ENCODE measurements around the gene CLDN20. TPM values are rescaled to one million over a fixed set of nuclear protein-coding genes. Genes with fewer than 3 reads are reported as not detected.
"Not testable (repeated sequence)": the region's sequence is repeated elsewhere in the genome, so short reads cannot be mapped to it uniquely, and the experiment has no call there.

The CLDN20 gene
- not detected in 2 replicates for polyA plus RNA-seq (2011; rRNA removed)
- not detected in 2 replicates for polyA minus RNA-seq (2011; rRNA and poly(A)+ RNA removed)

GRCh38 chr6:155263373-155264063, at the start of gene CLDN20:
Gene CLDN20, plus strand, starts transcription at chr6:155264013. Its CDS starts 11,707 bp downstream, at chr6:155275720.
- no peak for TF ChIP-seq CTCF (IDR thresholded peaks at IDR 0.05; ENCODE audit: insufficient read depth, low read depth, low read length)
- no peaks in the 10 kb centered on the region for H3K27me3 ChIP-seq (ENCODE audit: control insufficient read depth, insufficient read depth, low read length)
- peaks cover 14% of the 10 kb centered on the region for H3K36me3 ChIP-seq (ENCODE audit: control insufficient read depth, insufficient read depth, low read length)
- H3K4me3 ChIP-seq (ENCODE audit: low read depth, low read length) = no peak within 1 kb of the TSS
- CTCF ChIA-PET = interaction anchor here (1.5 kb wide), 1 partner anchor 16 kb away, joined by 7 read pairs; no protein-coding TSS in a partner anchor
- POLR2A ChIA-PET = no interaction called here
- DNase-seq (ENCODE audit: low read depth) = no peak

GRCh38 chr6:155215906-155216305, 47.9 kb upstream of the CLDN20 start:
- TF ChIP-seq CTCF (IDR thresholded peaks at IDR 0.05; ENCODE audit: insufficient read depth, low read depth, low read length) = no peak
- no peaks in the 10 kb centered on the region; the same call in 1 of the 2 replicates for H3K36me3 ChIP-seq (ENCODE audit: control insufficient read depth, insufficient read depth, low read length)
- POLR2A ChIA-PET = no interaction called here
- H3K27me3 ChIP-seq (ENCODE audit: control insufficient read depth, insufficient read depth, low read length) = no peaks in the 10 kb centered on the region
- no peak for DNase-seq (ENCODE audit: low read depth)
- CTCF ChIA-PET = no interaction called here
- no peak overlapping the region for H3K4me3 ChIP-seq (ENCODE audit: low read depth, low read length)

GRCh38 chr6:155216312-155217046, 47.3 kb upstream of the CLDN20 start:
- Histone ChIP-seq H3K27me3 (ENCODE audit: control insufficient read depth, insufficient read depth, low read length) (no peaks in the 10 kb centered on the region), H3K36me3 (ENCODE audit: control insufficient read depth, insufficient read depth, low read length) (no peaks in the 10 kb centered on the region; the same call in 1 of the 2 replicates), H3K4me3 (ENCODE audit: low read depth, low read length) (no peak overlapping the region)
- no peak for TF ChIP-seq CTCF (IDR thresholded peaks at IDR 0.05; ENCODE audit: insufficient read depth, low read depth, low read length)
- ChIA-PET POLR2A (no interaction called here), CTCF (no interaction called here)
- no peak for DNase-seq (ENCODE audit: low read depth)

GRCh38 chr6:155218711-155219110, 45.1 kb upstream of the CLDN20 start:
- CTCF ChIA-PET; POLR2A ChIA-PET; DNase-seq (ENCODE audit: low read depth): not testable (repeated sequence)

GRCh38 chr6:155219299-155219698, 44.5 kb upstream of the CLDN20 start:
- ChIA-PET CTCF (no interaction called here), POLR2A (no interaction called here)
- Histone ChIP-seq H3K27me3 (ENCODE audit: control insufficient read depth, insufficient read depth, low read length) (no peaks in the 10 kb centered on the region), H3K4me3 (ENCODE audit: low read depth, low read length) (no peak overlapping the region), H3K36me3 (ENCODE audit: control insufficient read depth, insufficient read depth, low read length) (no peaks in the 10 kb centered on the region; the same call in 1 of the 2 replicates)
- no peak for TF ChIP-seq CTCF (IDR thresholded peaks at IDR 0.05; ENCODE audit: insufficient read depth, low read depth, low read length)
- DNase-seq (ENCODE audit: low read depth) = no peak

More at GRCh38 chr6:155218711-155219110, 45.1 kb upstream of the CLDN20 start:
- not testable (repeated sequence) for H3K4me3 ChIP-seq (ENCODE audit: low read depth, low read length); H3K27me3 ChIP-seq (ENCODE audit: control insufficient read depth, insufficient read depth, low read length); H3K36me3 ChIP-seq (ENCODE audit: control insufficient read depth, insufficient read depth, low read length)

Measured in BJ (cell line).